ENCODE data around the gene MAN2A1.

DNA sequence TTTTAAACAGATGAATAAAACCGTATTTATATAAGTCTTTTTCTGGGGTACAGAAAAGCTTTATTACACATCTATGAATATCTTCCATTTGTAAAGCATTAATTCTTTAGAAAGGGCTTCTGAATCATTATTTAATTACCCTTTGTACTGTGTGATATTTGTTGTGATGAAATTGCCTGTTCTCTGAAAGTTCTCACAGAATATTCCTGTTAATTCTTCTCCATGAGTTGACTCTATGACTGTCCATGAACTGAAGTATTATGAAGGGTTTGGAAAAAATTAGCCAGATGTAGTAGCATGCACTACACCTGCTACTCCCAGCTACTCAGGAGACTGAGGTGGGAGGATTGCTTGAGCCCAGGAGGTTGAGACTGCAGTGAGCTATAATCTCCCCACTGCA lies 127.0 kb downstream of the MAN2A1 start:
- TF ChIP-seq, protein P1, sequence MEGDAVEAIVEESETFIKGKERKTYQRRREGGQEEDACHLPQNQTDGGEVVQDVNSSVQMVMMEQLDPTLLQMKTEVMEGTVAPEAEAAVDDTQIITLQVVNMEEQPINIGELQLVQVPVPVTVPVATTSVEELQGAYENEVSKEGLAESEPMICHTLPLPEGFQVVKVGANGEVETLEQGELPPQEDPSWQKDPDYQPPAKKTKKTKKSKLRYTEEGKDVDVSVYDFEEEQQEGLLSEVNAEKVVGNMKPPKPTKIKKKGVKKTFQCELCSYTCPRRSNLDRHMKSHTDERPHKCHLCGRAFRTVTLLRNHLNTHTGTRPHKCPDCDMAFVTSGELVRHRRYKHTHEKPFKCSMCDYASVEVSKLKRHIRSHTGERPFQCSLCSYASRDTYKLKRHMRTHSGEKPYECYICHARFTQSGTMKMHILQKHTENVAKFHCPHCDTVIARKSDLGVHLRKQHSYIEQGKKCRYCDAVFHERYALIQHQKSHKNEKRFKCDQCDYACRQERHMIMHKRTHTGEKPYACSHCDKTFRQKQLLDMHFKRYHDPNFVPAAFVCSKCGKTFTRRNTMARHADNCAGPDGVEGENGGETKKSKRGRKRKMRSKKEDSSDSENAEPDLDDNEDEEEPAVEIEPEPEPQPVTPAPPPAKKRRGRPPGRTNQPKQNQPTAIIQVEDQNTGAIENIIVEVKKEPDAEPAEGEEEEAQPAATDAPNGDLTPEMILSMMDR (IDR thresholded peaks at IDR 0.05) = no peak
- TF ChIP-seq POLR2A (IDR thresholded peaks at IDR 0.05) = no peak
